Measurements from ENCODE around the gene MAT1A. TPM values are rescaled to one million over a fixed set of nuclear protein-coding genes. Genes with fewer than 3 reads are reported as not detected.

The MAT1A gene
- total and polyA plus RNA-seq, 9 of the 15 experiments (the other 6 are each of a cell fraction or from before 2014, with no cell fraction given), result 0.03 to 0.30 (median 0.11) TPM; not detected in 2

GRCh38 chr10:80289451-80290287, at the start of gene MAT1A (continued):
- TF ChIP-seq ZBTB34 (CRISPR knock-in tag; IDR thresholded peaks at IDR 0.05) (no peak), CAMTA2 (CRISPR knock-in tag; conservative IDR thresholded peaks at IDR 0.05) (no peak), ZNF76 (CRISPR knock-in tag; IDR thresholded peaks at IDR 0.05; ENCODE audit: borderline replicate concordance) (no peak), ATF4 (CRISPR knock-in tag; IDR thresholded peaks at IDR 0.05) (no peak), EP400 (IDR thresholded peaks at IDR 0.05) (no peak), FOXP4 (CRISPR knock-in tag; IDR thresholded peaks at IDR 0.05; ENCODE audit: borderline replicate concordance) (no peak), ZNF639 (CRISPR knock-in tag; conservative IDR thresholded peaks at IDR 0.05 in 1 of 2, IDR thresholded peaks at IDR 0.05 in 1 of 2) (no peak), ZNF511 (CRISPR knock-in tag; IDR thresholded peaks at IDR 0.05) (no peak), ZNF444 (CRISPR knock-in tag; IDR thresholded peaks at IDR 0.05) (no peak), C11orf30 (IDR thresholded peaks at IDR 0.05; ENCODE audit: low read depth) (no peak), ZBTB17 (CRISPR knock-in tag; IDR thresholded peaks at IDR 0.05) (no peak), POLR2H (tag; IDR thresholded peaks at IDR 0.05; ENCODE audit: low read depth) (no peak), GTF2A2 (tag; IDR thresholded peaks at IDR 0.05) (no peak), LEF1 (IDR thresholded peaks at IDR 0.05) (no peak), ZNF347 (CRISPR knock-in tag; IDR thresholded peaks at IDR 0.05; ENCODE audit: low read depth) (no peak), MEF2A (IDR thresholded peaks at IDR 0.05; ENCODE audit: control insufficient read depth, low read depth, low read length) (no peak), CHD4 (IDR thresholded peaks at IDR 0.05; ENCODE audit: insufficient read depth, insufficient replicate concordance, low read depth, low read length, poor library complexity, severe bottlenecking) (no peak), CTCF (IDR thresholded peaks at IDR 0.05 in 2 of 3, conservative IDR thresholded peaks at IDR 0.05 in 1 of 3; ENCODE audit: insufficient read depth in 2 of 3, low read depth in 1 of 3, low read length in 3 of 3) (peak in 2 of 3 experiments; percentile 38 to 51; a peak in 2 of 6 replicates)

All from K562 (cell line).